ENCODE results near the gene SKIC2.
A peak's percentile ranks its signal among the peaks of the same experiment; 100 is the strongest.

Gene SKIC2

GRCh38 chr6:31966997-31967925 is 8.3 kb downstream of the SKIC2 start:
- Histone ChIP-seq H3K36me3 (ENCODE audit: control insufficient read depth in 2 of 2, insufficient read depth in 1 of 2, low read length in 2 of 2) (peaks cover 13 to 87% of the 10 kb centered on the region in 2 experiments; a peak in 2 of 3 replicates), H3K4me1 (ENCODE audit: control insufficient read depth, insufficient read depth, low read length) (no peaks in the 10 kb centered on the region; the same call in 1 of the 2 replicates), H3K9me3 (ENCODE audit: control insufficient read depth, insufficient read depth, low read depth, low read length) (no peaks in the 10 kb centered on the region), H3K27ac (ENCODE audit: extremely low read depth, low read depth, low read length) (no peak overlapping the region), H3K4me3 (ENCODE audit: low read depth, low read length) (no peak overlapping the region)
- ChIA-PET POLR2A (interaction anchor here (1.0 kb wide), 1 partner anchor 140 kb away, joined by 3 read pairs; the partner anchor contains the start of gene HSPA1B), CTCF (interaction anchor here (0.7 to 3.4 kb wide), 3 partner anchors 15 to 277 kb away, joined by 3 to 20 read pairs (median 3); no protein-coding TSS in a partner anchor)
- TF ChIP-seq BCL11A (tag by site-specific recombination; IDR thresholded peaks at IDR 0.05; ENCODE audit: low read depth), result no peak
- peak; percentile 10; the same call in 1 of the 2 replicates for TF ChIP-seq SCRT2 (tag by site-specific recombination; IDR thresholded peaks at IDR 0.05)

GRCh38 chr6:31967926-31968320 is 8.9 kb downstream of the SKIC2 start:
- H3K4me1 ChIP-seq (ENCODE audit: control insufficient read depth, insufficient read depth, low read length), result peaks cover 1% of the 10 kb centered on the region
- H3K4me3 ChIP-seq (ENCODE audit: low read depth, low read length), result no peak overlapping the region
- POLR2A ChIA-PET, result interaction anchor here (1.5 kb wide), 1 partner anchor 8 kb away, joined by 8 read pairs; the partner anchor contains the start of genes NELFE and SKIC2
- CTCF ChIA-PET, result no interaction called here
- no peak for TF ChIP-seq PRDM2 (tag by site-specific recombination; IDR thresholded peaks at IDR 0.05; ENCODE audit: borderline replicate concordance)
- no peak for TF ChIP-seq ZNF148 (tag by site-specific recombination; IDR thresholded peaks at IDR 0.05; ENCODE audit: borderline replicate concordance)
- no peak for TF ChIP-seq ZNF114 (tag by site-specific recombination; IDR thresholded peaks at IDR 0.05)
- TF ChIP-seq ZBTB48 (tag by site-specific recombination; IDR thresholded peaks at IDR 0.05), result no peak
- TF ChIP-seq ZNF555 (tag by site-specific recombination; conservative IDR thresholded peaks at IDR 0.05), result no peak
- TF ChIP-seq ZNF274 (IDR thresholded peaks at IDR 0.05; ENCODE audit: low read length), result no peak
- TF ChIP-seq ZNF274 (tag by site-specific recombination; IDR thresholded peaks at IDR 0.05; ENCODE audit: borderline replicate concordance), result no peak
- no peak overlapping the region for H3K27ac ChIP-seq (ENCODE audit: extremely low read depth, low read depth, low read length)
- H3K9me3 ChIP-seq (ENCODE audit: control insufficient read depth, insufficient read depth, low read depth, low read length), result no peaks in the 10 kb centered on the region
- H3K36me3 ChIP-seq (ENCODE audit: control insufficient read depth in 2 of 2, insufficient read depth in 1 of 2, low read length in 2 of 2), result peaks cover 13 to 81% of the 10 kb centered on the region in 2 experiments; a peak in 2 of 3 replicates

GRCh38 chr6:31968326-31968725 is 9.4 kb downstream of the SKIC2 start:
- no peak overlapping the region for H3K27ac ChIP-seq (ENCODE audit: extremely low read depth, low read depth, low read length)
- no peaks in the 10 kb centered on the region for H3K9me3 ChIP-seq (ENCODE audit: control insufficient read depth, insufficient read depth, low read depth, low read length)
- H3K4me1 ChIP-seq (ENCODE audit: control insufficient read depth, insufficient read depth, low read length), result peaks cover 5% of the 10 kb centered on the region
- POLR2A ChIA-PET, result interaction anchor here (0.8 to 1.6 kb wide), 3 partner anchors 9 to 141 kb away, joined by 3 to 8 read pairs (median 3); partner anchors contain the start of genes HSPA1B, NELFE and SKIC2
- peaks cover 13 to 77% of the 10 kb centered on the region in 2 experiments; a peak in 2 of 3 replicates for H3K36me3 ChIP-seq (ENCODE audit: control insufficient read depth in 2 of 2, insufficient read depth in 1 of 2, low read length in 2 of 2)
- H3K4me3 ChIP-seq (ENCODE audit: low read depth, low read length), result no peak overlapping the region
- CTCF ChIA-PET, result interaction anchor here (2.0 kb wide), 1 partner anchor 16 kb away, joined by 7 read pairs; no protein-coding TSS in a partner anchor
- TF ChIP-seq ZNF19 (tag by site-specific recombination; IDR thresholded peaks at IDR 0.05; ENCODE audit: low read depth) (no peak), ZNF202 (tag by site-specific recombination; IDR thresholded peaks at IDR 0.05; ENCODE audit: borderline replicate concordance) (no peak), HOXA7 (CRISPR knock-in tag; IDR thresholded peaks at IDR 0.05; ENCODE audit: borderline replicate concordance) (no peak), ZNF274 (IDR thresholded peaks at IDR 0.05; ENCODE audit: low read length) (no peak), ZNF274 (tag by site-specific recombination; IDR thresholded peaks at IDR 0.05; ENCODE audit: borderline replicate concordance) (no peak), TSHZ1 (tag by site-specific recombination; IDR thresholded peaks at IDR 0.05; ENCODE audit: borderline replicate concordance) (no peak), ZNF138 (tag by site-specific recombination; IDR thresholded peaks at IDR 0.05; ENCODE audit: borderline replicate concordance) (no peak), WT1 (tag by site-specific recombination; IDR thresholded peaks at IDR 0.05) (no peak), PRDM1 (tag by site-specific recombination; IDR thresholded peaks at IDR 0.05) (no peak)

Data from HEK293 (cell line).